T-cell (primary cell): ENCODE data around the gene AIP. TPM values are rescaled to one million over a fixed set of nuclear protein-coding genes. Genes with fewer than 3 reads are reported as not detected.

Experiments used
- ATAC-seq, 4 experiments: fragments of 200-7000 bp in 3 of 4; fragments of 150-1000 bp in 1 of 4; cut with Tn5 transposase; replicated peaks in 1 of 4; 1 replicate in 3 of 4; 2 replicates in 1 of 4; pipeline ENCODE4 v1.10.0; 2021; ENCODE audit warnings: moderate library complexity in 3 of 4, mild to moderate bottlenecking in 2 of 4, moderate number of reproducible peaks in 1 of 4
- CTCF ChIA-PET, 2 donors: fragments of 300-600 bp; sonication (Branson Sonifier 250); formaldehyde crosslinking; loops; one replicate each; lab custom pipeline; 2022; ENCODE audit warnings: antibody characterized with exemption in 2 of 2; lab: Charles Lee
- POLR2A ChIA-PET, 2 donors: fragments of 300-600 bp; sonication (Branson Sonifier 250); formaldehyde crosslinking; loops; one replicate each; lab custom pipeline; 2022; ENCODE audit warnings: antibody characterized with exemption in 2 of 2; lab: Charles Lee
- DNase-seq, 35 experiments: peaks; one replicate each; pipeline versions ENCODE4 v3.0.0 to v3.0.0-alpha.2; 2013 to 2023
- H3K27ac ChIP-seq: one replicate; pipeline ENCODE4 v1.5.1; 2013; ENCODE audit warnings: low read length
- H3K27me3 ChIP-seq, 2 experiments: replicated peaks in 1 of 2; 1 replicate in 1 of 2; 2 replicates in 1 of 2; pipeline versions ENCODE4 v1.6.1 to v1.7.0; 2013; ENCODE audit warnings: low read length in 1 of 2, mixed read lengths in 1 of 2; ENCODE audit not compliant: control insufficient read depth in 2 of 2, insufficient read depth in 2 of 2; ENCODE audit errors: extremely low read depth in 1 of 2
- H3K36me3 ChIP-seq, 2 donors: 1 replicate in 1 of 2; 2 replicates in 1 of 2; pipeline versions ENCODE4 v1.6.1 to v1.7.0; 2013; ENCODE audit warnings: low read length in 1 of 2; ENCODE audit not compliant: control insufficient read depth in 2 of 2, insufficient read depth in 1 of 2; ENCODE audit errors: extremely low read depth in 1 of 2
- H3K4me1 ChIP-seq, 2 experiments: 1 replicate in 1 of 2; 2 replicates in 1 of 2; pipeline versions ENCODE4 v1.6.1 to v1.7.0; 2013; ENCODE audit warnings: low read length in 2 of 2, mixed read lengths in 1 of 2; ENCODE audit not compliant: insufficient read depth in 2 of 2, control insufficient read depth in 1 of 2; ENCODE audit errors: extremely low read depth in 1 of 2
- H3K4me3 ChIP-seq, 2 donors: 1 replicate in 1 of 2; 2 replicates in 1 of 2; pipeline versions ENCODE4 v1.5.1 to v1.7.0; 2013; ENCODE audit warnings: mild to moderate bottlenecking in 2 of 2, low read length in 1 of 2, moderate library complexity in 1 of 2; ENCODE audit not compliant: control insufficient read depth in 1 of 2; ENCODE audit errors: extremely low read depth in 1 of 2
- H3K9me3 ChIP-seq: 2 replicates; pipeline ENCODE4 v1.7.0; 2013
- H3K27ac Mint-ChIP-seq, 2 donors: one replicate each; pipeline ENCODE4 v1.8.0; 2020 to 2021; ENCODE audit warnings: mild to moderate bottlenecking in 2 of 2, mixed read lengths in 2 of 2
- H3K27me3 Mint-ChIP-seq, 2 donors: one replicate each; pipeline ENCODE4 v1.8.0; 2021 to 2022; ENCODE audit warnings: mixed read lengths in 2 of 2
- H3K36me3 Mint-ChIP-seq: one replicate; pipeline ENCODE4 v1.8.0; 2021; ENCODE audit warnings: mixed read lengths
- H3K4me1 Mint-ChIP-seq, 3 donors: one replicate each; pipeline ENCODE4 v1.8.0; 2020 to 2022; ENCODE audit warnings: mixed read lengths in 3 of 3, mild to moderate bottlenecking in 1 of 3
- H3K4me3 Mint-ChIP-seq, 3 donors: one replicate each; pipeline ENCODE4 v1.8.0; 2020 to 2022; ENCODE audit warnings: mild to moderate bottlenecking in 3 of 3, mixed read lengths in 3 of 3, moderate library complexity in 3 of 3
- H3K9me3 Mint-ChIP-seq, 3 donors: one replicate each; pipeline ENCODE4 v1.8.0; 2020 to 2022; ENCODE audit warnings: mixed read lengths in 3 of 3
- WGBS: methylation state at CpG from one replicate; pipeline ENCODE4 v1.1.5; 2013; ENCODE audit warnings: missing lambda C conversion rate; ENCODE audit not compliant: insufficient coverage; 5-methylcytosine and 5-hydroxymethylcytosine counted together
- total RNA-seq, 35 experiments: library from RNA in 6 of 35; stranded (reverse) in 6 of 35; fragments of 120-200 nt in 1 of 35; gene quantifications; one replicate each; pipeline versions ENCODE4 v1.2.1 to v1.2.4 and lab custom pipeline; 2013 to 2026

AIP gene
- total RNA-seq, 5 donors from 2014 or later (not counting 1 experiment from before 2014, with no cell fraction given), result 114 to 168 (median 154) TPM

DNA sequence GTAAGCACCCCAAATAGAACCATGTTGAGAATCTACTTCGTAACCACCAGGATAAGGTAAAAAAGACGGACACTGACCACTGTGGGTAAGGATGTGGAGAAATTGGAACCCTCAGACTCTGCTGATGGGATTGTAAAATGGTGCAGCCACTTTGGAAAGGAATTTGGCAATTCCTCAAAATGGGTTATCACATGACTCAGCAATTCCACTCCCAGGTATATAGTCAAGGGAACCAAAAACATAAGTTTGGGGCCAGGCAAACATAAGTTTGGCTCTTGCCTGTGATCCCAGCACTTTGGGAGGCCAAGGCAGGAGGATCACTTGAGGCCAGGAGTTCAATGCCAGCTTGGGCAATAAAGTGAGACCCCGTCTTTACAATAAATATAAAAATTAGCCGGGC lies 45.5 kb downstream of the AIP start:
- Mint-ChIP-seq H3K4me3 (no peak overlapping the region), H3K27me3 (peaks cover 10 to 15% of the 10 kb centered on the region in 2 donors), H3K27ac (no peak overlapping the region), H3K36me3 (no peaks in the 10 kb centered on the region), H3K9me3 (no peaks in the 10 kb centered on the region), H3K4me1 (no peaks in the 10 kb centered on the region)
- DNase-seq, result no peak
- no peaks in the 10 kb centered on the region for H3K36me3 ChIP-seq
- ATAC-seq, result no peak
- no peak overlapping the region for H3K27ac ChIP-seq
- no peak overlapping the region for H3K4me3 ChIP-seq
- peaks cover 0 to 44% of the 10 kb centered on the region in 2 experiments for H3K27me3 ChIP-seq
- no peaks in the 10 kb centered on the region for H3K9me3 ChIP-seq
- POLR2A ChIA-PET, result no interaction called here
- no peaks in the 10 kb centered on the region for H3K4me1 ChIP-seq
- CTCF ChIA-PET, result no interaction called here
- 100% methylated on average over 2 of the region's 4 CpGs for WGBS

DNA sequence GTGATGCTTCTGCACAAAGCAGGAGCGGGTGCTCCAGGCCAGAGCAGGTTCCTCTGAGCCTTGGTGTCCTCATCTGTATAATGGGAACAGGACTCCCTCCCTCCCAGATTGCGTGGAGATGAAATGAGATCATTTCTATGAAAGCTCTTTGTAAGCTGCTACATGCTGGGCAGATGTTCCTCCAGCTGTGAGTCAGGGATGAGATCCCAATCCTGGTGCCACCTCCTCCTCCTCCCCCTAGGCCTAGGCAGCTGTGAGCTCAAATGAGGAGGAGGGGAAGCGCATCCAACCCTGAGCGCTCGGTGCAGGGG lies 47.4 kb downstream of the AIP start:
- Mint-ChIP-seq H3K4me3 (no peak overlapping the region), H3K4me1 (no peaks in the 10 kb centered on the region), H3K9me3 (peaks cover 6 to 7% (median 7%) of the 10 kb centered on the region in 3 donors), H3K36me3 (no peaks in the 10 kb centered on the region), H3K27ac (no peak overlapping the region), H3K27me3 (peaks cover 15% of the 10 kb centered on the region in 2 donors)
- POLR2A ChIA-PET, result no interaction called here
- Histone ChIP-seq H3K27ac (no peak overlapping the region), H3K27me3 (peaks cover 0 to 28% of the 10 kb centered on the region in 2 experiments), H3K4me3 (no peak overlapping the region), H3K9me3 (no peaks in the 10 kb centered on the region), H3K36me3 (no peaks in the 10 kb centered on the region), H3K4me1 (no peaks in the 10 kb centered on the region)
- DNase-seq, result no peak
- 100% methylated on average over 1 of the region's 5 CpGs for WGBS
- ATAC-seq, result no peak
- CTCF ChIA-PET, result no interaction called here

DNA sequence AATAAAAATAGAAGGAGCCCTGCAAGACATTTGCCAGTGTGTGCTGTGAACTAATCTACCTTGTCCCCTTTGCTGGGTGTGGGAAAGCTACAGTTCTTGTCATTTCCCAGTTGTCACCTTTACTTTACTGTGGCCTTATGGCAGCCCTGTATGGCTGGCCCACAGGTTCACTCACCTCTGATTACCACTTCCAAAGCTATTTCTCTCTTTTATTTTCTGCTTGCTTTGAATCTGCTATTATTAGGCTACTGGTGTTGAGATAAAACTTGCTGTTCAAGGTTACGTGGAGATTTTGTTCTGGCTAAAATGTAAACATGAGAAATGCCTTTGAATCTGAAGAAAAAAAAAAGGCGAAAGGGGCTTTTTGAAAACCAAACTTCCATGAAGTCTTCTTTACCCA lies 50.1 kb downstream of the AIP start:
- no peaks in the 10 kb centered on the region for H3K36me3 ChIP-seq
- H3K9me3 Mint-ChIP-seq, result peaks cover 6 to 7% (median 7%) of the 10 kb centered on the region in 3 donors

DNA sequence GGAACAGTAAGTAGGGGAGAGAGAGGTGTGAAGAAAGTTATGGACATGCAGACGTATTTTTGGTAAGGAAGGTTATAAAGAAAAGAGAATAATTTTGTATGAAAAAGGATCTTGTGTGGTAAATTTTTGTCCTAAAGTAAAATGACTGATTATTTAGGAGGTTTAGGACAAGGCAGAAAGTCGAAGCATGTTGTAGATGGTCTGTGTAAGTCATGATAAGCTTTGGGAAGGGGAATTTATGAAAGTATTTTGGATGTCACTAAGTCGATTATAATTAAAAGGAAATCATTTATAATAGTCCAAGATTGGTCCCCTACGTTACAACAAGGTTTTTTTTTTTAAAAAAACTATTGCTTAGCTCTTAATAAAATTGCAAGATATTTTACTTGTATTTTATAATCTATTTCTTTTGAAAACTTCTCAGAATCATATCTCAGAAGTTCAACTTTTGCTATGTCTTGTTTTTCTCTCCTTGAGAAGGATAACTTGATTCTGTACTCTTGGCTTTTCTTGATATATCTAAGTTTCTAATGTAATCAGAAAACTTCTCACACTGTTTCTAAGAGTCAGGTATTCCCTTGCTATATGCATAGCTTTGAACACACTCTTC lies 51.3 kb downstream of the AIP start:
- Mint-ChIP-seq H3K27me3 (peaks cover 3 to 9% of the 10 kb centered on the region in 2 donors), H3K4me1 (no peaks in the 10 kb centered on the region), H3K4me3 (no peak overlapping the region), H3K9me3 (peaks cover 6 to 7% (median 7%) of the 10 kb centered on the region in 3 donors), H3K36me3 (no peaks in the 10 kb centered on the region), H3K27ac (no peak overlapping the region)
- no peaks in the 10 kb centered on the region for H3K4me1 ChIP-seq
- H3K36me3 ChIP-seq, result no peaks in the 10 kb centered on the region
- no peak overlapping the region for H3K4me3 ChIP-seq
- CTCF ChIA-PET, result no interaction called here
- ATAC-seq, result no peak
- H3K27ac ChIP-seq, result no peak overlapping the region
- POLR2A ChIA-PET, result no interaction called here
- peaks cover 0 to 11% of the 10 kb centered on the region in 2 experiments for H3K27me3 ChIP-seq
- 42% methylated on average over 2 of the region's 4 CpGs for WGBS
- no peaks in the 10 kb centered on the region for H3K9me3 ChIP-seq
- DNase-seq, result no peak

More for the DNA sequence above, 50.1 kb downstream of the AIP start:
- ChIA-PET POLR2A (no interaction called here), CTCF (no interaction called here)
- no peak overlapping the region for H3K4me3 ChIP-seq
- H3K27me3 ChIP-seq, result peaks cover 0 to 6% of the 10 kb centered on the region in 2 experiments
- no CpG with 5 or more reads among the region's 2 CpGs for WGBS
- H3K27ac Mint-ChIP-seq, result no peak overlapping the region
- ATAC-seq (no peak), DNase-seq (no peak)
- H3K4me1 Mint-ChIP-seq, result no peaks in the 10 kb centered on the region
- no peak overlapping the region for H3K4me3 Mint-ChIP-seq
- no peaks in the 10 kb centered on the region for H3K36me3 Mint-ChIP-seq
- no peak overlapping the region for H3K27ac ChIP-seq
- peaks cover 3 to 9% of the 10 kb centered on the region in 2 donors for H3K27me3 Mint-ChIP-seq
- H3K4me1 ChIP-seq, result no peaks in the 10 kb centered on the region
- H3K9me3 ChIP-seq, result no peaks in the 10 kb centered on the region

- peaks cover 0 to 8% of the 10 kb centered on the region in 2 experiments for H3K27me3 ChIP-seq
- H3K4me1 ChIP-seq, result no peaks in the 10 kb centered on the region
- Mint-ChIP-seq H3K4me1 (no peaks in the 10 kb centered on the region), H3K27ac (no peak overlapping the region), H3K27me3 (peaks cover 0 to 9% of the 10 kb centered on the region in 2 donors), H3K9me3 (peaks cover 6 to 7% (median 7%) of the 10 kb centered on the region in 3 donors), H3K36me3 (no peaks in the 10 kb centered on the region), H3K4me3 (no peak overlapping the region)
- 60% methylated on average over 1 of the region's 1 CpG for WGBS
- no peak overlapping the region for H3K4me3 ChIP-seq
- ATAC-seq, result no peak
- no peak for DNase-seq
- H3K36me3 ChIP-seq, result no peaks in the 10 kb centered on the region
- ChIA-PET CTCF (no interaction called here), POLR2A (no interaction called here)
- no peaks in the 10 kb centered on the region for H3K9me3 ChIP-seq
- H3K27ac ChIP-seq, result no peak overlapping the region
Measured at GRCh38 chr11:67535561-67535960, 52.7 kb downstream of the AIP start.

DNA sequence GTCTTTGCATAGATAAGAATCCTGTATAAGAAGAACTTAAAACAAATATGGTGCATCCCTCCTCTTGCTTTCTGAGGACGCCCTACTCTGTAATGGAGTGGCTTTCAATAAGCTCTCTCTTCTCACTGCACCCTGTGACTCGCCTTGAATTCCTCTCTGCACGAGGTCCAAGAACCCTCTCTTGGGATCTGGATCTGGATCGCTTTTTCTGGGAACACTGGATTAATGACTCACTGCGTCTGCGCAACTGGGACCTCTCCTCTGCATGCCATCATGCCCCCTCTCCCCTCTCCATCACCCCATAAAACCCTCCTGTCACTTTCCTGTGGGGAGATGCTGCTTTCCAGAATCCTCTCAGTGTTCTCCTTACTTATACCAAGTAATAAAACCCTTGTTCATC lies 55.5 kb downstream of the AIP start:
- no peaks in the 10 kb centered on the region for H3K4me1 Mint-ChIP-seq
- Histone ChIP-seq H3K36me3 (no peaks in the 10 kb centered on the region), H3K9me3 (no peaks in the 10 kb centered on the region), H3K27me3 (peaks cover 0 to 14% of the 10 kb centered on the region in 2 experiments), H3K27ac (no peak overlapping the region), H3K4me3 (no peak overlapping the region), H3K4me1 (no peaks in the 10 kb centered on the region)
- 75% methylated on average over 6 of the region's 6 CpGs for WGBS
- peaks cover 6 to 7% (median 7%) of the 10 kb centered on the region in 3 donors for H3K9me3 Mint-ChIP-seq
- H3K27ac Mint-ChIP-seq, result no peak overlapping the region
- H3K36me3 Mint-ChIP-seq, result no peaks in the 10 kb centered on the region
- CTCF ChIA-PET, result interaction anchor here in 1 of 2 donors (0.6 kb wide), 1 partner anchor 118 kb away, joined by 3 read pairs; no protein-coding TSS in a partner anchor
- POLR2A ChIA-PET, result no interaction called here
- H3K27me3 Mint-ChIP-seq, result peaks cover 0 to 9% of the 10 kb centered on the region in 2 donors
- no peak overlapping the region for H3K4me3 Mint-ChIP-seq
- DNase-seq (no peak), ATAC-seq (no peak)
